Cardiac muscle cell (in vitro differentiated cells and primary cell): ENCODE results near the gene UGT2B15. TPM values are rescaled to one million over a fixed set of nuclear protein-coding genes. Genes with fewer than 3 reads are reported as not detected.
"Not testable (repeated sequence)": the region's sequence is repeated elsewhere in the genome, so short reads cannot be mapped to it uniquely, and the experiment has no call there.

ENCODE experiments used
- DNase-seq, 2 donors: peaks; one replicate each; pipeline versions ENCODE4 v3.0.0 to v3.0.0-alpha.2; 2010 to 2017; ENCODE audit warnings: low read depth in 1 of 2, low spot score in 1 of 2
- H3K27ac ChIP-seq: fragments of 200-600 bp; sonication (generic); 2 replicates; pipeline ENCODE4 v1.5.1; 2016
- H3K27me3 ChIP-seq: fragments of 200-600 bp; sonication (generic); 2 replicates; pipeline ENCODE4 v1.6.0; 2016; ENCODE audit warnings: control low read depth
- H3K36me3 ChIP-seq: fragments of 200-600 bp; sonication (generic); 2 replicates; pipeline ENCODE4 v1.5.1; 2016; ENCODE audit warnings: control low read depth
- H3K4me1 ChIP-seq: fragments of 200-600 bp; sonication (generic); 2 replicates; pipeline ENCODE4 v1.8.1; 2017; ENCODE audit warnings: low read depth, mild to moderate bottlenecking, mixed run types
- H3K4me3 ChIP-seq: fragments of 200-600 bp; sonication (generic); 2 replicates; pipeline ENCODE4 v1.5.1; 2016; ENCODE audit warnings: mild to moderate bottlenecking
- H3K9me3 ChIP-seq: fragments of 200-600 bp; sonication (generic); 2 replicates; pipeline ENCODE4 v1.5.1; 2017; ENCODE audit warnings: low read depth, mild to moderate bottlenecking, control low read depth
- polyA plus RNA-seq: library from polyadenylated mRNA; unstranded; fragments of >200 nt; fragmentation: Nextera tagmentation; extraction: Ambion mirVana; gene quantifications from 2 replicates; pipeline ENCODE4 v1.2.1, GENCODE V29; 2016
- total RNA-seq: library from RNA; depleted of rRNA; stranded (reverse); fragments of >200 nt; gene quantifications from 2 replicates; pipeline ENCODE4 v1.2.3, GENCODE V29; 2016
- TF ChIP-seq, protein P1 (sequence below): IDR thresholded peaks from 2 replicates; pipeline ENCODE4 v1.5.1; 2012; ENCODE audit warnings: low read depth, mild to moderate bottlenecking, low read length

The UGT2B15 gene
- total and polyA plus RNA-seq, 2 experiments from 2014 or later: not detected

DNA sequence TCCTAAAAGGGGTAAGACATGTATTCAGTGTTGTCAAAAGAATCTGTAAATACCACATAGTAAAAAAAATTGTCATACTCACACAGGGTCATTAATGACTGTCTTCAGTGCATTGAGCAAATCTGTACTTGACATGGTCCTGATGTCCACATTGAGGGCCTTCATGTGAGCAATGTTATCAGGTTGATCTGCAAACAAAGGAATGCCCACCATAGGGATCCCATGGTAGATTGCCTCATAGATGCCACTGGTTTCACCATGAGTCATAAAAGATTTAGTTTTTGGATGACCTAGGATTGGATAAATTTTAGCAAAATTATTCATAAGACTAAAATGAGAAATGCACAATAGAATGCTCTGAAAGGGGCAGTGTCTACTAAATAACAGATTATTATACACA is 38.1 kb upstream of the UGT2B15 start:
- Histone ChIP-seq H3K27me3 (no peaks in the 10 kb centered on the region), H3K4me1 (no peaks in the 10 kb centered on the region), H3K4me3 (no peak overlapping the region), H3K36me3 (no peaks in the 10 kb centered on the region), H3K9me3 (no peaks in the 10 kb centered on the region), H3K27ac (no peak overlapping the region)
- TF ChIP-seq, protein P1, sequence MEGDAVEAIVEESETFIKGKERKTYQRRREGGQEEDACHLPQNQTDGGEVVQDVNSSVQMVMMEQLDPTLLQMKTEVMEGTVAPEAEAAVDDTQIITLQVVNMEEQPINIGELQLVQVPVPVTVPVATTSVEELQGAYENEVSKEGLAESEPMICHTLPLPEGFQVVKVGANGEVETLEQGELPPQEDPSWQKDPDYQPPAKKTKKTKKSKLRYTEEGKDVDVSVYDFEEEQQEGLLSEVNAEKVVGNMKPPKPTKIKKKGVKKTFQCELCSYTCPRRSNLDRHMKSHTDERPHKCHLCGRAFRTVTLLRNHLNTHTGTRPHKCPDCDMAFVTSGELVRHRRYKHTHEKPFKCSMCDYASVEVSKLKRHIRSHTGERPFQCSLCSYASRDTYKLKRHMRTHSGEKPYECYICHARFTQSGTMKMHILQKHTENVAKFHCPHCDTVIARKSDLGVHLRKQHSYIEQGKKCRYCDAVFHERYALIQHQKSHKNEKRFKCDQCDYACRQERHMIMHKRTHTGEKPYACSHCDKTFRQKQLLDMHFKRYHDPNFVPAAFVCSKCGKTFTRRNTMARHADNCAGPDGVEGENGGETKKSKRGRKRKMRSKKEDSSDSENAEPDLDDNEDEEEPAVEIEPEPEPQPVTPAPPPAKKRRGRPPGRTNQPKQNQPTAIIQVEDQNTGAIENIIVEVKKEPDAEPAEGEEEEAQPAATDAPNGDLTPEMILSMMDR: no peak
- no peak for DNase-seq

DNA sequence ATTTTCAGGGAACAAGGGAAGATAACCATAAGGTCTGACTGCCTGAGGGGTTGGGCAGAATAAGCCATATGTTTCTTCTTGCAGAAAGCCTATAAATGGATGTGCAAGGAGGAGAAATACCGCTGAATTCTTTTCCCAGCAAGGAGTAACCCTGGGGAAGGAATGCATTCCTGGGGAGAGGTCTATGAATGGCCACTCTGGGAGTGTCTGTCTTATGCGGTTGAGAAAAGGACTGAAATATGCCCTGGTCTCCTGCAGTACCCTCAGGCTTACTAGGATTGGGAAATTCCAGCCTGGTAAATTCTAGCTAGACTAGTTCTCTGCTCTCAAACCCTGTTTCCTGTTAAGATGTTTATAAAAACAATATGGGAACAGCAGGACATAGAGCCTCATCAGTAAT is 32.7 kb upstream of the UGT2B15 start:
- DNase-seq, H3K27ac ChIP-seq, H3K9me3 ChIP-seq, H3K4me1 ChIP-seq, H3K27me3 ChIP-seq, H3K36me3 ChIP-seq, H3K4me3 ChIP-seq: not testable (repeated sequence)

DNA sequence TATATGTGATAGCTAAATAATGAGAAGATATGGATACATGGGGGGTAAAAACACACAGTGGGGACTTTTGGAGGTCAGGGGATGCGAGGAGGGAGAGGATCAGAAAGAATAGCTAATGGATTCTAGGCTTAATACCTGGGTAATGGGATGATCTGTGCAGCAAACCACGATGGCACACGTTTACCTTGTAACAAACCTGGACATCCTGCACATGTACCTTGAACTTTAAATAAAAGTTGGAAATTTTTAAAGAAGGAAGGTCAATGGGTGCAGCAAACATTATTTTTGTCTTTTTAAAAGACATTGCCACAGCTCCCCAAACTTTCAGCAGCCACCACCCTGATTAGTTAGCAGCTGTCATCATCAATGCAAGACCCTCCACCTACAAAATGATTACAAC is 29.7 kb upstream of the UGT2B15 start:
- TF ChIP-seq, protein P1: no peak
- Histone ChIP-seq H3K36me3 (no peaks in the 10 kb centered on the region), H3K4me1 (no peaks in the 10 kb centered on the region), H3K27ac (no peak overlapping the region), H3K4me3 (no peak overlapping the region), H3K9me3 (no peaks in the 10 kb centered on the region), H3K27me3 (no peaks in the 10 kb centered on the region)
- no peak for DNase-seq

DNA sequence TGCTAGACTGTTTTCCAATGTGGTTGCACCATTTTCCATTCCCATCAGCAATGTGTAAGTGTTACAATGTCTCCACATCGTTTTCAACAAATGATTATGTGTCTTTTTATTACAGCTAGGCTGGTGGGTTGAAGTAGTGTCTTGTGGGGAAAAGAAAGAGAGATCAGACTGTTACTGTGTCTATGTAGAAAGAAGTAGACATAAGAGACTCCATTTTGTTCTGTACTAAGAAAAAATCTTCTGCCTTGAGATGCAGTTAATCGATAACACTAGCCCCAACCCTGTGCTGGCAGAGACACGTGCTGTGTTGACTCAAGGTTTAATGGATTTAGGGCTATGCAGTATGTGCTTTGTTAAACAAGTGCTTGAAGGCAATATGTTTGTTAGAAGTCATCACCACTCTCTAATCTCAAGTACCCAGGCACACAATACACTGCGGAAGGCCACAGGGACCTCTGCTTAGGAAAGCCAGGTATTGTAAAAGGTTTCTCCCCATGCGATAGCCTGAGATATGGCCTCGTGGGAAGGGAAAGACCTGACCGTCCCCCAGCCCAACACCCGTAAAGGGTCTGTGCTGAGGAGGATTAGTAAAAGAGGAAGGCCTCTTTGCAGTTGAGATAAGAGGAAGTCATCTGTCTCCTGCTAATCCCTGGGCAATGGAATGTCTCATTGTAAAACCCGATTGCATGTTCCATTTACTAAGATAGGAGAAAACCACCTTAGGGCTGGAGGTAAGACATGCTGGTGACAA is 23.0 kb upstream of the UGT2B15 start:
- TF ChIP-seq, protein P1: no peak
- no peak for DNase-seq
- Histone ChIP-seq H3K4me3 (no peak overlapping the region), H3K9me3 (peaks cover 3% of the 10 kb centered on the region), H3K4me1 (no peaks in the 10 kb centered on the region), H3K27ac (no peak overlapping the region), H3K27me3 (no peaks in the 10 kb centered on the region), H3K36me3 (no peaks in the 10 kb centered on the region)

DNA sequence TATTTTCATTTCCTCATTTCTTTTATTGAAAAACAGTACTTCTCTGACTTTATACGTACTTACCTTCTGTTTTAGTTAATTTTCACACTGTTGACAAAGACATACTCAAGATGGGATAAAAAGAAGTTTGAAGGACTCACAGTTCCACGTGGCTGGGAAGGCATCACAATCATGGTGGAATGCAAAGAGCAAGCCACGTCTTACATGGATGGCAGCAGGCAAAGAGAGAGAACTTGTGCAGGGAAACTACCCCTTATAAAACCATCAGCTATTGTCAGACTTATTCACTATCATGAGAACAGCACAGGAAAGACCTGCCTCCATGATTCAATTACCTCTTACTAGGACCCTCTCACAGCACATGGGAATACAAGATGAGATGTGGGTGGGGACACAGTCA is 20.7 kb upstream of the UGT2B15 start:
- H3K9me3 ChIP-seq: peaks cover 3% of the 10 kb centered on the region
- TF ChIP-seq, protein P1: no peak
- no peak overlapping the region for H3K4me3 ChIP-seq

DNA sequence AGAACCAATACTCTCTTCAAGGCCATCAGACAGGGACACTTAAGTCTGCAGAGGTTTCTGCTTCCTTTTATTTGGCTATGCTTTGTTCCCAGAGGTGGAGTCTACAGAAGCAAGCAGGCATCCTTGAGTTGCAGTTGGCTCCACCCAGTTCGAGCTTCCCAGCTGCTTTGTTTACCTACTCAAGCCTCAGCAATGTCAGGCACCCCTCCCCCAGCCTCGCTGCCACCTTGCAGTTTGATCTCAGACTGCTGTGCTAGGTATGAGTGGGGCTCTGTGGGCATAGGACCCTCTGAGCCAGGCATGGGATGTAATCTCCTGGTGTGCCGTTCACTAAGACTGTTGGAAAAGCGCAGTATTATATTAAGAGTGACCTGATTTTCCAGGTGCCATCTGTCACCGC is 12.6 kb upstream of the UGT2B15 start:
- Histone ChIP-seq H3K27me3 (no peaks in the 10 kb centered on the region), H3K27ac (no peak overlapping the region), H3K4me3 (no peak overlapping the region), H3K36me3 (no peaks in the 10 kb centered on the region), H3K9me3 (no peaks in the 10 kb centered on the region), H3K4me1 (no peaks in the 10 kb centered on the region)
- no peak for DNase-seq
- TF ChIP-seq, protein P1: no peak

More for the DNA sequence above, 20.7 kb upstream of the UGT2B15 start:
- Histone ChIP-seq H3K36me3 (no peaks in the 10 kb centered on the region), H3K27me3 (no peaks in the 10 kb centered on the region), H3K4me1 (no peaks in the 10 kb centered on the region), H3K27ac (no peak overlapping the region)
- no peak for DNase-seq

DNA sequence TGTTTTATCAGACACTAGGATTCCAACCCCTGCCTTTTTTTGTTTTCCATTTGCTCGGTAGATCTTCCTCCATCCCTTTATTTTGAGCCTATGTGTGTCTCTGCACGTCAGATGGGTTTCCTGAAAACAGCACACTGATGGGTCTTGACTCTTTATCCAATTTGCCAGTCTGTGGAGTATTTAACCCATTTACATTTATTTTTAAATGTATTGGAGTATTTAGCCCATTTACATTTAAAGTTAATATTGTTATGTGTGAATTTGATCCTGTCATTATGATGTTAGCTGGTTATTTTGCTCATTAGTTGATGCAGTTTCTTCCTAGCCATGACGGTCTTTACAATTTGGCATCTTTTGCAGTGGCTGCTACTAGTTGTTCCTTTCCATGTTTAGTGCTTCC is 10.8 kb upstream of the UGT2B15 start:
- H3K36me3 ChIP-seq, H3K9me3 ChIP-seq, DNase-seq, H3K4me3 ChIP-seq, H3K27ac ChIP-seq, H3K4me1 ChIP-seq, H3K27me3 ChIP-seq: not testable (repeated sequence)
